ENCODE data around the gene MAP4K4.

Gene MAP4K4

GRCh38 chr2:101698014-101698843, 722 bp downstream of the MAP4K4 start:
- Histone ChIP-seq H3K27ac (ENCODE audit: low read length) (peak overlapping the region; percentile 80), H3K4me3 (ENCODE audit: low read depth in 1 of 2, low read length in 2 of 2) (peak overlapping the region; percentile 73 to 86), H3K36me3 (ENCODE audit: insufficient read depth, low read length) (peaks cover 10% of the 10 kb centered on the region), H3K4me1 (ENCODE audit: insufficient read depth, low read length) (peaks cover 56% of the 10 kb centered on the region), H3K27me3 (ENCODE audit: insufficient read depth, low read length, poor library complexity) (no peaks in the 10 kb centered on the region), H3K9ac (ENCODE audit: low read depth, low read length) (peak overlapping the region; percentile 78), H2AFZ (ENCODE audit: low read depth, low read length) (peak overlapping the region; percentile 65), H4K20me1 (ENCODE audit: insufficient read depth, low read length) (peaks cover 36% of the 10 kb centered on the region), H3K4me2 (ENCODE audit: insufficient read depth, low read length) (peak overlapping the region; percentile 90), H3K79me2 (ENCODE audit: insufficient read depth, low read length) (peaks cover 54% of the 10 kb centered on the region), H3K9me3 (ENCODE audit: insufficient read depth, low read length, severe bottlenecking) (no peaks in the 10 kb centered on the region)
- no peak for TF ChIP-seq EZH2 (IDR thresholded peaks at IDR 0.05; ENCODE audit: borderline replicate concordance, low read depth, low read length, severe bottlenecking)
- peak; percentile 16 for TF ChIP-seq CTCF (IDR thresholded peaks at IDR 0.05; ENCODE audit: borderline replicate concordance, extremely low read depth, low read length, poor library complexity, severe bottlenecking)
- DNase-seq, result peak; percentile 44
- 0 out of 3 replicates have a peak, but pooled peaks have one; percentile 10 for ATAC-seq (ENCODE audit: insufficient read depth, low read depth)

- DNase-seq (peak; percentile 38), ATAC-seq (ENCODE audit: insufficient read depth, low read depth) (peak; percentile 33)
- Histone ChIP-seq H3K4me3 (ENCODE audit: low read depth in 1 of 2, low read length in 2 of 2) (peak overlapping the region; percentile 73 to 86), H3K79me2 (ENCODE audit: insufficient read depth, low read length) (peaks cover 62% of the 10 kb centered on the region), H3K36me3 (ENCODE audit: insufficient read depth, low read length) (peaks cover 10% of the 10 kb centered on the region), H3K4me1 (ENCODE audit: insufficient read depth, low read length) (peaks cover 65% of the 10 kb centered on the region), H3K27ac (ENCODE audit: low read length) (peak overlapping the region; percentile 80), H3K9me3 (ENCODE audit: insufficient read depth, low read length, severe bottlenecking) (no peaks in the 10 kb centered on the region), H3K27me3 (ENCODE audit: insufficient read depth, low read length, poor library complexity) (no peaks in the 10 kb centered on the region), H3K9ac (ENCODE audit: low read depth, low read length) (peak overlapping the region; percentile 78), H4K20me1 (ENCODE audit: insufficient read depth, low read length) (peaks cover 38% of the 10 kb centered on the region), H2AFZ (ENCODE audit: low read depth, low read length) (no peak overlapping the region), H3K4me2 (ENCODE audit: insufficient read depth, low read length) (peak overlapping the region; percentile 90)
- TF ChIP-seq EZH2 (IDR thresholded peaks at IDR 0.05; ENCODE audit: borderline replicate concordance, low read depth, low read length, severe bottlenecking) (no peak), CTCF (IDR thresholded peaks at IDR 0.05; ENCODE audit: borderline replicate concordance, extremely low read depth, low read length, poor library complexity, severe bottlenecking) (no peak)
These were observed 1.6 kb downstream of the MAP4K4 start for GRCh38 chr2:101698844-101699754.

GRCh38 chr2:101699755-101700461, 2.4 kb downstream of the MAP4K4 start:
- H4K20me1 ChIP-seq (ENCODE audit: insufficient read depth, low read length), result peaks cover 41% of the 10 kb centered on the region
- peaks cover 68% of the 10 kb centered on the region for H3K79me2 ChIP-seq (ENCODE audit: insufficient read depth, low read length)

More at GRCh38 chr2:101699755-101700461, 2.4 kb downstream of the MAP4K4 start:
- Histone ChIP-seq H3K9me3 (ENCODE audit: insufficient read depth, low read length, severe bottlenecking) (no peaks in the 10 kb centered on the region), H3K4me1 (ENCODE audit: insufficient read depth, low read length) (peaks cover 73% of the 10 kb centered on the region), H3K9ac (ENCODE audit: low read depth, low read length) (peak overlapping the region; percentile 78), H3K4me3 (ENCODE audit: low read depth in 1 of 2, low read length in 2 of 2) (peak overlapping the region; percentile 73 to 86; a peak in 3 of 4 replicates), H3K27ac (ENCODE audit: low read length) (peak overlapping the region; percentile 80), H3K36me3 (ENCODE audit: insufficient read depth, low read length) (peaks cover 15% of the 10 kb centered on the region), H2AFZ (ENCODE audit: low read depth, low read length) (no peak overlapping the region), H3K27me3 (ENCODE audit: insufficient read depth, low read length, poor library complexity) (no peaks in the 10 kb centered on the region), H3K4me2 (ENCODE audit: insufficient read depth, low read length) (peak overlapping the region; percentile 90)
- ATAC-seq (ENCODE audit: insufficient read depth, low read depth) (no peak), DNase-seq (no peak)
- TF ChIP-seq CTCF (IDR thresholded peaks at IDR 0.05; ENCODE audit: borderline replicate concordance, extremely low read depth, low read length, poor library complexity, severe bottlenecking) (no peak), EZH2 (IDR thresholded peaks at IDR 0.05; ENCODE audit: borderline replicate concordance, low read depth, low read length, severe bottlenecking) (no peak)

Data from DND-41 (cell line).